Activated naive CD8-positive, alpha-beta T cell treated with anti-CD3 and anti-CD28 coated beads, Interleukin-2, amount 10 ng/mL, durations not matched to agents 7 days and 5 days (primary cell): ENCODE data around the gene FREM3. TPM values are rescaled to one million over a fixed set of nuclear protein-coding genes. Genes with fewer than 3 reads are reported as not detected.
"Not testable (repeated sequence)": the region's sequence is repeated elsewhere in the genome, so short reads cannot be mapped to it uniquely, and the experiment has no call there.

Source experiments
- ATAC-seq: fragments of 150-1000 bp; cut with Tn5 transposase; one replicate; pipeline ENCODE4 v1.10.0; 2021; ENCODE audit warnings: low read depth, moderate library complexity
- POLR2A ChIA-PET: fragments of 350-600 bp; sonication (Branson Sonifier 250); formaldehyde crosslinking; loops from one replicate; lab custom pipeline; 2021; ENCODE audit warnings: antibody characterized with exemption; lab: Charles Lee
- DNase-seq: peaks from one replicate; pipeline ENCODE4 v3.0.0; 2021
- H3K27ac Mint-ChIP-seq: one replicate; pipeline ENCODE4 v1.8.0; 2022; ENCODE audit warnings: mild to moderate bottlenecking, mixed read lengths
- H3K27me3 Mint-ChIP-seq: one replicate; pipeline ENCODE4 v1.8.0; 2022; ENCODE audit warnings: mild to moderate bottlenecking, moderate library complexity, mixed read lengths
- H3K36me3 Mint-ChIP-seq: one replicate; pipeline ENCODE4 v1.8.0; 2021; ENCODE audit warnings: mild to moderate bottlenecking, mixed read lengths
- H3K4me1 Mint-ChIP-seq: one replicate; pipeline ENCODE4 v1.8.0; 2021; ENCODE audit warnings: mixed read lengths
- H3K4me3 Mint-ChIP-seq: one replicate; pipeline ENCODE4 v1.8.0; 2022; ENCODE audit warnings: mild to moderate bottlenecking, moderate library complexity, mixed read lengths
- H3K9me3 Mint-ChIP-seq: one replicate; pipeline ENCODE4 v1.8.0; 2021; ENCODE audit warnings: mixed read lengths
- total RNA-seq, 2 experiments: library from RNA; stranded (reverse); gene quantifications; one replicate each; pipeline ENCODE4 v1.2.3, GENCODE V29; 2021

FREM3 gene
- total RNA-seq, result not detected

GRCh38 chr4:143700416-143701352 is at the start of gene FREM3:
TSS of gene FREM3 (minus strand) at chr4:143700675. CDS start at chr4:143700675, 0 bp downstream.
- DNase-seq, result peak; percentile 48
- Mint-ChIP-seq H3K9me3 (peaks cover 1% of the 10 kb centered on the region), H3K36me3 (no peaks in the 10 kb centered on the region), H3K4me1 (peaks cover 8% of the 10 kb centered on the region), H3K27me3 (peaks cover 45% of the 10 kb centered on the region), H3K4me3 (peak within 1 kb of the TSS; percentile 80), H3K27ac (no peak within 1 kb of the TSS)
- POLR2A ChIA-PET, result no interaction called here
- peak; percentile 51 for ATAC-seq

DNA sequence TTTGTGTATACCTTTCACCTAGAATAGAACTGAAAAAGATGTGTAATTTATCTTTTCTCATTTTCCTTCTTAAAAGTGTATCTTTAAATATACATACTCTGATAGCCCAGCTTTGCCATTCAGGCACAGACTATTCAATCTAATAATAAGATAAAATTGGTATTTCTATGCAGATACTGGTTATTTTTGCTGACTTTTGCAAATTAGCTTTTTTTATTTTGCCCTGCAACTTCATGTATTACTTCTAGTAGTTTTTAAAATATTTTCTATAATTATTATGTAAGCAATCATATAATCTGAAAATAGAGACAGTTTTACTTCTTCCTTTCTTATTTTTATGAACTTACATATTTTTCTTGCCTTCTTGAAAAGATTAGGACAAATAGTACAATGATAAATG is 45.4 kb upstream of the FREM3 start:
- POLR2A ChIA-PET, result no interaction called here
- peaks cover 2% of the 10 kb centered on the region for H3K27me3 Mint-ChIP-seq
- H3K9me3 Mint-ChIP-seq, result no peaks in the 10 kb centered on the region
- no peak overlapping the region for H3K4me3 Mint-ChIP-seq
- H3K27ac Mint-ChIP-seq, result no peak overlapping the region
- no peaks in the 10 kb centered on the region for H3K36me3 Mint-ChIP-seq
- no peaks in the 10 kb centered on the region for H3K4me1 Mint-ChIP-seq
- ATAC-seq, result no peak
- no peak for DNase-seq

DNA sequence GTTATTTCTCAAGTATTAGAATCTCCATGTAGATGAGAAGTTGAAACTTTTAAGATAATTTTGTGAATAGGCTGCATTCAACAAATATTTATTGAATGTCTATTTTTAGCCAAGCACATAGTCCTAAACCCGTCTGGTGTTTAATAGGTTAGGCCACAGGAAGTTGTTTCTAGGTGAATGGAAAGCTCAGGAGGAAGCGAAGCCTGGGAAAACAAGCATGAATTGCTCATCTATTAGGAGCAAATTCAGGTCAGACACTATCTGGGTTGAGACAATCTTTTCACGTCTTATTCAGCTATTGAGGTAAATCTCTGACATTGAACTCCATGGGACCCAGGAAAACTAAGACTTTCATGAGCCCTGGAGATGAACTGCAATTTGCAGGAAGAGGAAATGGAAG is 43.1 kb upstream of the FREM3 start:
- H3K27ac Mint-ChIP-seq, result no peak overlapping the region
- ATAC-seq, result no peak
- H3K4me3 Mint-ChIP-seq, result no peak overlapping the region
- H3K27me3 Mint-ChIP-seq, result no peaks in the 10 kb centered on the region
- H3K36me3 Mint-ChIP-seq, result no peaks in the 10 kb centered on the region
- no peak for DNase-seq
- POLR2A ChIA-PET, result no interaction called here
- no peaks in the 10 kb centered on the region for H3K9me3 Mint-ChIP-seq
- H3K4me1 Mint-ChIP-seq, result no peaks in the 10 kb centered on the region

- no peaks in the 10 kb centered on the region for H3K4me1 Mint-ChIP-seq
- no peaks in the 10 kb centered on the region for H3K36me3 Mint-ChIP-seq
- ATAC-seq (no peak), DNase-seq (no peak)
- no peaks in the 10 kb centered on the region for H3K9me3 Mint-ChIP-seq
- H3K4me3 Mint-ChIP-seq, result no peak overlapping the region
- POLR2A ChIA-PET, result no interaction called here
- H3K27me3 Mint-ChIP-seq, result no peaks in the 10 kb centered on the region
- H3K27ac Mint-ChIP-seq, result no peak overlapping the region
Observed at GRCh38 chr4:143742834-143743233, 42.4 kb upstream of the FREM3 start.

- H3K36me3 Mint-ChIP-seq, result no peaks in the 10 kb centered on the region
- H3K4me1 Mint-ChIP-seq, result no peaks in the 10 kb centered on the region
- POLR2A ChIA-PET, result no interaction called here
- H3K27ac Mint-ChIP-seq, result no peak overlapping the region
- ATAC-seq (no peak), DNase-seq (no peak)
- H3K4me3 Mint-ChIP-seq, result no peak overlapping the region
- H3K27me3 Mint-ChIP-seq, result peaks cover 3% of the 10 kb centered on the region
- H3K9me3 Mint-ChIP-seq, result no peaks in the 10 kb centered on the region
Observed at GRCh38 chr4:143736861-143737260, 36.4 kb upstream of the FREM3 start.

- H3K27ac Mint-ChIP-seq, H3K4me1 Mint-ChIP-seq, H3K36me3 Mint-ChIP-seq, H3K4me3 Mint-ChIP-seq, ATAC-seq, DNase-seq, H3K27me3 Mint-ChIP-seq, POLR2A ChIA-PET, H3K9me3 Mint-ChIP-seq: not testable (repeated sequence)
Observed at GRCh38 chr4:143736061-143736460, 35.6 kb upstream of the FREM3 start.

GRCh38 chr4:143728166-143728565 is 27.7 kb upstream of the FREM3 start:
- no peaks in the 10 kb centered on the region for H3K9me3 Mint-ChIP-seq
- no peak overlapping the region for H3K4me3 Mint-ChIP-seq
- no peak for DNase-seq
- no peaks in the 10 kb centered on the region for H3K36me3 Mint-ChIP-seq
- H3K27me3 Mint-ChIP-seq, result peaks cover 4% of the 10 kb centered on the region
- POLR2A ChIA-PET, result no interaction called here
- no peak overlapping the region for H3K27ac Mint-ChIP-seq
- no peaks in the 10 kb centered on the region for H3K4me1 Mint-ChIP-seq
- no peak for ATAC-seq

- DNase-seq, result no peak
- POLR2A ChIA-PET, result no interaction called here
- Mint-ChIP-seq H3K4me1 (no peaks in the 10 kb centered on the region), H3K9me3 (no peaks in the 10 kb centered on the region), H3K27ac (no peak overlapping the region), H3K4me3 (no peak overlapping the region), H3K36me3 (no peaks in the 10 kb centered on the region), H3K27me3 (peaks cover 4% of the 10 kb centered on the region)
- no peak for ATAC-seq
Observed at GRCh38 chr4:143726714-143727113, 26.2 kb upstream of the FREM3 start.

GRCh38 chr4:143721317-143721716 is 20.8 kb upstream of the FREM3 start:
- Mint-ChIP-seq H3K4me1 (no peaks in the 10 kb centered on the region), H3K36me3 (no peaks in the 10 kb centered on the region), H3K9me3 (peaks cover 2% of the 10 kb centered on the region), H3K27me3 (peaks cover 2% of the 10 kb centered on the region), H3K4me3 (no peak overlapping the region), H3K27ac (no peak overlapping the region)
- DNase-seq, result no peak
- no peak for ATAC-seq
- POLR2A ChIA-PET, result no interaction called here

DNA sequence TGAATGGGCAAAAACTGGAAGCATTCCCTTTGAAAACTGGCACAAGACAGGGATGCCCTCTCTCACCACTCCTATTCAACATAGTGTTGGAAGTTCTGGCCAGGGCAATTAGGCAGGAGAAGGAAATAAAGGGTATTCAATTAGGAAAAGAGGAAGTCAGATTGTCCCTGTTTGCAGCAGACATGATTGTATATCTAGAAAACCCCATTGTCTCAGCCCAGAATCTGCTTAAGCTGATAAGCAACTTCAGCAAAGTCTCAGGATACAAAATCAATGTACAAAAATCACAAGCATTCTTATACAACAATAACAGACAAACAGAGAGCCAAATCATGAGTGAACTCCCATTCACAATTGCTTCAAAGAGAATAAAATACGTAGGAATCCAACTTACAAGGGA is 18.3 kb upstream of the FREM3 start:
- H3K9me3 Mint-ChIP-seq, H3K36me3 Mint-ChIP-seq, ATAC-seq, H3K4me1 Mint-ChIP-seq, POLR2A ChIA-PET, H3K27me3 Mint-ChIP-seq, DNase-seq, H3K27ac Mint-ChIP-seq, H3K4me3 Mint-ChIP-seq: not testable (repeated sequence)

DNA sequence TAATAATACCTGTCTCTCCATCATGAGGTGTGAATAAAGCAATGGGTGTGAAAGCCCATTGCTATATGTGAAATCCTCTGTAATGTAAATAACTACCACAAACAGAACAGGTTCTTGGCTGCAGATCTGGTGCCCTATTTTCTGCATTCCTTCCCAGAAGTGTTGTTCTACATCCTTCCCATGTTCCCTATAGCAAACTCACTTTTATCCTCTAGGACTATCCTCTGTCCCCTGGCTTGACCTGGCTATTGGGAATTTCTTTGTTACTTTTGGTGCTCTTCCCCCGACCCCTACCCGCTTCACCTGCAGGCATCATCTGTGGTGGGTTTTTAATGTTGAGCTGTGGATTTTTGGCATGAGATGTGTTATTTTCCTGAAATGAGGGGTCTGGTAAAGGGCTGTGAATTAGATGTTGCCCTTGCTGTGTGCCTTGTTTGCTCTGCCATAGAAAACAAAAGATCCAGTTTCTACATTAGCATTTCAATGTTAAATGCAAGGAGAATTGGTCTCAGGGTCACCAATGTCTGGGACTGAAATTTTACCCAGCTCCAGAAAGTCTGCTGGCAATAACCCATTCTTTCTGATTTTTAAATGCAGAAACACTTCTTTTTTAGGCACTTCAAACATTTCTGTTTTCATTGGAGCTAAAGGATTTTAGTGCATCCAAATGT is 13.6 kb upstream of the FREM3 start:
- DNase-seq (no peak), ATAC-seq (no peak)
- H3K4me1 Mint-ChIP-seq, result no peaks in the 10 kb centered on the region
- H3K27ac Mint-ChIP-seq, result no peak overlapping the region
- no peaks in the 10 kb centered on the region for H3K27me3 Mint-ChIP-seq
- H3K36me3 Mint-ChIP-seq, result no peaks in the 10 kb centered on the region
- POLR2A ChIA-PET, result no interaction called here
- no peaks in the 10 kb centered on the region for H3K9me3 Mint-ChIP-seq
- no peak overlapping the region for H3K4me3 Mint-ChIP-seq

- no peak overlapping the region for H3K27ac Mint-ChIP-seq
- H3K9me3 Mint-ChIP-seq, result peaks cover 1% of the 10 kb centered on the region
- DNase-seq (no peak), ATAC-seq (no peak)
- no peaks in the 10 kb centered on the region for H3K36me3 Mint-ChIP-seq
- no peak overlapping the region for H3K4me3 Mint-ChIP-seq
- H3K4me1 Mint-ChIP-seq, result no peaks in the 10 kb centered on the region
- POLR2A ChIA-PET, result no interaction called here
- H3K27me3 Mint-ChIP-seq, result no peaks in the 10 kb centered on the region
Observed at GRCh38 chr4:143713553-143713952, 13.1 kb upstream of the FREM3 start.

GRCh38 chr4:143712155-143712550 is 11.7 kb upstream of the FREM3 start:
- Mint-ChIP-seq H3K27ac (no peak overlapping the region), H3K4me1 (no peaks in the 10 kb centered on the region), H3K4me3 (no peak overlapping the region), H3K36me3 (no peaks in the 10 kb centered on the region), H3K27me3 (no peaks in the 10 kb centered on the region), H3K9me3 (peaks cover 3% of the 10 kb centered on the region)
- ATAC-seq, result no peak
- POLR2A ChIA-PET, result no interaction called here
- DNase-seq, result no peak
